ENCODE data around the gene AKT2.

GRCh38 chr19:40213882-40214570 lies 71.1 kb downstream of the AKT2 start:
- TF ChIP-seq CTCF (conservative IDR thresholded peaks at IDR 0.05; ENCODE audit: low read depth, low read length) (no peak), EZH2 (IDR thresholded peaks at IDR 0.05; ENCODE audit: low read length, unreplicated experiment) (no peak)
